WERI-Rb-1 (cell line): ENCODE data around the gene CRBN.

Experiments used
- DNase-seq: peaks from one replicate; pipeline ENCODE4 v3.0.0-alpha.2; 2020
- H3K27ac ChIP-seq: fragments of 250-450 bp; sonication (Bioruptor Pico); 2 replicates; pipeline ENCODE4 v1.5.1; 2020; ENCODE audit warnings: mild to moderate bottlenecking, moderate library complexity
- H3K27me3 ChIP-seq: fragments of 250-450 bp; sonication (Bioruptor Pico); 2 replicates; pipeline ENCODE4 v1.5.1; 2021; ENCODE audit warnings: mild to moderate bottlenecking, low read depth, moderate library complexity; ENCODE audit not compliant: insufficient read depth, severe bottlenecking
- H3K36me3 ChIP-seq: fragments of 250-450 bp; sonication (Bioruptor Pico); 2 replicates; pipeline ENCODE4 v1.5.1; 2020; ENCODE audit warnings: mild to moderate bottlenecking, moderate library complexity
- H3K4me3 ChIP-seq: 2 replicates; pipeline ENCODE4 v1.5.1; 2011; ENCODE audit warnings: low read depth, mild to moderate bottlenecking, control low read depth, low read length
- H3K9me3 ChIP-seq: fragments of 250-450 bp; sonication (Bioruptor Pico); 2 replicates; pipeline ENCODE4 v1.5.1; 2021; ENCODE audit warnings: mild to moderate bottlenecking, moderate library complexity; ENCODE audit not compliant: severe bottlenecking
- TF ChIP-seq, protein P1 (sequence below): IDR thresholded peaks from 2 replicates; pipeline ENCODE4 v1.5.1; 2011; ENCODE audit warnings: low read depth, mild to moderate bottlenecking, control low read depth, inconsistent platforms, low read length

CRBN gene

DNA sequence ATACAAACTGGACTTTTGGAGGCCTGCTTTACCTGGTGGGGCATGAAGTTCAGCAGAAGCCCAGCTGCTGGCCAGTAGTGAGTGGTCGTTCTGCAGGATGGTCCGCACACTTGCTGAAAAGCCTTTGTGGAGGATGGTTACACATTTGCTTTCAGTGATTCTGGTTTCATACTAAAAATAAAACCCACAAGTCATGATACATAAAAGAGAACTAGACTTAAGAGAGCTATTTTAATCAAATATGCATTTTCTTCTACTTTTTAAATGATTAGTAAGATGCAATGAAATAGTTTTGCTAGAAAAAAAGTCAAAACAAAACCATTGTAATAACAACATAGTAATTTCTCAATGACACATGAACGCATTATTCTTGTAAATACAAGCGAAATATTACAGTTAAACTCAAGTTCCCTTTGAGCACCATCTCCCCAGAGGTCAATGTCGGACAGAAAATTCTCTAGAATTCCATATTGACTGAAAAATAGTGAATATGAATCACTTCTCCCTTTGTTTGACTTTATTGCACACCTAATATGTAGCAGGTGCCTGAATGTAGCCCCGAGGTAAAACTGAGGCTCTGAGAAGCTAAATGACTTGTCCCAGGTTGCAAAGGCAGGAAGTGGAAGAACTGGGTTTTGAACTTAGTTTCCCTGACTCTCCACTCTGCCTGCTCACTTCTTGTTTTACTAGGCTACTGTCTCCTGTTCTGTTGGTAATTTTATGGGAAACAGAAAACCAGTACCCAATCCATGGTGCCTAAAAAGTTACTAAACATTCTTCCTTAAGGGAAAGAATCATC, 77.6 kb downstream of the CRBN start:
- Histone ChIP-seq H3K4me3 (no peak overlapping the region), H3K27ac (no peak overlapping the region), H3K9me3 (no peaks in the 10 kb centered on the region), H3K36me3 (no peaks in the 10 kb centered on the region), H3K27me3 (no peaks in the 10 kb centered on the region)
- DNase-seq = no peak
- TF ChIP-seq, protein P1, sequence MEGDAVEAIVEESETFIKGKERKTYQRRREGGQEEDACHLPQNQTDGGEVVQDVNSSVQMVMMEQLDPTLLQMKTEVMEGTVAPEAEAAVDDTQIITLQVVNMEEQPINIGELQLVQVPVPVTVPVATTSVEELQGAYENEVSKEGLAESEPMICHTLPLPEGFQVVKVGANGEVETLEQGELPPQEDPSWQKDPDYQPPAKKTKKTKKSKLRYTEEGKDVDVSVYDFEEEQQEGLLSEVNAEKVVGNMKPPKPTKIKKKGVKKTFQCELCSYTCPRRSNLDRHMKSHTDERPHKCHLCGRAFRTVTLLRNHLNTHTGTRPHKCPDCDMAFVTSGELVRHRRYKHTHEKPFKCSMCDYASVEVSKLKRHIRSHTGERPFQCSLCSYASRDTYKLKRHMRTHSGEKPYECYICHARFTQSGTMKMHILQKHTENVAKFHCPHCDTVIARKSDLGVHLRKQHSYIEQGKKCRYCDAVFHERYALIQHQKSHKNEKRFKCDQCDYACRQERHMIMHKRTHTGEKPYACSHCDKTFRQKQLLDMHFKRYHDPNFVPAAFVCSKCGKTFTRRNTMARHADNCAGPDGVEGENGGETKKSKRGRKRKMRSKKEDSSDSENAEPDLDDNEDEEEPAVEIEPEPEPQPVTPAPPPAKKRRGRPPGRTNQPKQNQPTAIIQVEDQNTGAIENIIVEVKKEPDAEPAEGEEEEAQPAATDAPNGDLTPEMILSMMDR = no peak
